Measurements from ENCODE around the gene CD300LD. TPM values are rescaled to one million over a fixed set of nuclear protein-coding genes. Genes with fewer than 3 reads are reported as not detected.

The CD300LD gene
- not detected in 2 replicates for total RNA-seq

GRCh38 chr17:74592087-74592990 lies at the start of gene CD300LD:
Gene CD300LD, minus strand, starts transcription at chr17:74592283. Its CDS starts 81 bp downstream, at chr17:74592202.

DNA sequence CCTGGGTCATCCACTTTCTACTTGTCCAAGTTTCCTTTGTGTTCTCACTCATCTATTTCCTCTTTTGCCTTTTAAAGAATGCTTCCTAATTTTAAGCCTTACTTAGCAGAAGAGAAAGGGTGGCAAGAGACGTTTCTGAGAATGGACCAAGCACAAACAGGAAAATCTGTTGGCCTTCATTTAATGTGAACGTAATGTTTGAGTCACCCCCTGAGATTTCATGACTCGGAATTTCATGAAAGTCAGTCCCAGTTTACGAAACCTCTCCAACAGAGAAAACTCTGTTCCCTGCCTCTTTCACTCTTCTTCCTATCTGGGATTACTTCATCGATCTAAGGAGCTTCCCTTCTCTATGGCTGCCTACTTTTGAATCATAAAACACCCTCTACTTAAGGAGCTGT lies 31.6 kb upstream of the CD300LD start, which contains the start of gene CD300E:
Gene CD300E (minus strand): TSS at position 46 of the 401 bp plus-strand sequence. CDS start 117 bp downstream, outside the sequence.

GRCh38 chr17:74567397-74567796 lies 24.7 kb downstream of the CD300LD start, which contains the start of gene CD300H:
Gene CD300H, minus strand, starts transcription at chr17:74567509.

DNA sequence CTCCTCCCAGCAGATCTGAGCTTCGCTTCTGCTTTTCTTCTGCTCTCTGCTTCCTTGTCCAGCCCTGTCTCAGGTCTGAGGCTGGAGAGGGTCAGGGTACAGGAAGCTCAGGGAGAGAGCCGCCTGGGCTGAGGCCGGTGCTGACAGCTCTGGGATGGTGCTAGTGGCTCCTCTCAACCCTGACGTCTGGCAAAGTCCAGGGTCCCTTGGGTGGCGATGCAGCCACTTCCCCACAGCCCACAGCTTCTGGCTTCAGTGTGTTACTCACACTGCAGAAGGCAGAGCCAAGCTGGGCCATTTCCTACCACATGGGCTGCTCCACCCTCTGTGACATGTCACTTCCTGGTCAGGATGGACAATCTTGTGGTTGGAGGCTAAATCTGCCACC lies 46.2 kb downstream of the CD300LD start, which contains the start of gene CD300C:
Gene CD300C (minus strand): TSS at position 273 of the 388 bp plus-strand sequence. CDS start 333 bp downstream, outside the sequence.

GRCh38 chr17:74531231-74531761 lies 60.8 kb downstream of the CD300LD start, which contains the start of gene CD300LB:
Gene CD300LB, minus strand, starts transcription at chr17:74531475. Its CDS starts 125 bp downstream, at chr17:74531350.

Other genes with a start within 250 kb of the CD300LD start
- gene BTBD17, start 230.4 kb downstream of the CD300LD start, total RNA-seq, result not detected in 2 replicates
- not detected in 2 replicates for gene GPR142, start 224.8 kb downstream of the CD300LD start, total RNA-seq
- 10.7 and 10.9 TPM in 2 replicates for gene GPRC5C, start 160.2 kb downstream of the CD300LD start, total RNA-seq
- not detected in 2 replicates for gene CD300A, start 125.6 kb downstream of the CD300LD start, total RNA-seq
- not detected in 2 replicates for gene CD300LB, start 60.8 kb downstream of the CD300LD start, total RNA-seq
- not detected in 2 replicates for gene CD300C, start 46.2 kb downstream of the CD300LD start, total RNA-seq
- gene CD300H, start 24.8 kb downstream of the CD300LD start, total RNA-seq, result not detected in 2 replicates
- gene CD300E, start 31.5 kb upstream of the CD300LD start, total RNA-seq, result not detected in 2 replicates
- gene CD300LF, start 120.6 kb upstream of the CD300LD start, total RNA-seq, result not detected in 2 replicates
- gene RAB37, start 145.0 kb upstream of the CD300LD start, total RNA-seq, result 0.09 and 0.43 TPM in 2 replicates
- gene NHERF1, start 156.3 kb upstream of the CD300LD start, total RNA-seq, result 4.3 and 5.4 TPM in 2 replicates
- 34.6 and 44.1 TPM in 2 replicates for gene NAT9, start 184.1 kb upstream of the CD300LD start, total RNA-seq

Measured in smooth muscle cell of bladder (primary cell).